MCF 10A (cell line): Measurements from ENCODE around the gene SENP6. TPM values are rescaled to one million over a fixed set of nuclear protein-coding genes. Genes with fewer than 3 reads are reported as not detected.

Experiments used
- BruUV-seq: library from RNA; stranded (reverse); fragments of 400-500 nt; replicated peaks from 2 replicates; lab custom pipeline; 2021; lab: Mats Ljungman, UMichigan
- CTCF ChIA-PET: fragments of 300-600 bp; sonication (Branson Sonifier 250); formaldehyde crosslinking; extraction: SDS; loops from one replicate; lab custom pipeline; 2021; ENCODE audit warnings: antibody characterized with exemption, inconsistent platforms; lab: Yijun Ruan, JAX
- POLR2A ChIA-PET: fragments of 300-600, 350-650 bp; sonication (Branson Sonifier 250); formaldehyde crosslinking; extraction: SDS; loops from one replicate; lab custom pipeline; 2020; ENCODE audit warnings: antibody characterized with exemption, inconsistent platforms; lab: Yijun Ruan, JAX
- DNase-seq: peaks from one replicate; pipeline ENCODE4 v3.0.0-alpha.2; 2018; ENCODE audit not compliant: unreplicated experiment
- H3K27ac Mint-ChIP-seq: one replicate; pipeline ENCODE4 v1.8.0; 2022; ENCODE audit warnings: mild to moderate bottlenecking, low read depth, mixed read lengths; ENCODE audit not compliant: unreplicated experiment
- H3K27me3 Mint-ChIP-seq: one replicate; pipeline ENCODE4 v1.8.0; 2022; ENCODE audit warnings: mixed read lengths; ENCODE audit not compliant: insufficient read depth, unreplicated experiment
- H3K36me3 Mint-ChIP-seq: one replicate; pipeline ENCODE4 v1.8.0; 2022; ENCODE audit warnings: mild to moderate bottlenecking, moderate library complexity, mixed read lengths; ENCODE audit not compliant: insufficient read depth, unreplicated experiment
- H3K4me1 Mint-ChIP-seq: one replicate; pipeline ENCODE4 v1.8.0; 2022; ENCODE audit warnings: mixed read lengths; ENCODE audit not compliant: insufficient read depth, unreplicated experiment
- H3K4me3 Mint-ChIP-seq: one replicate; pipeline ENCODE4 v1.8.0; 2022; ENCODE audit warnings: mild to moderate bottlenecking, moderate library complexity, mixed read lengths; ENCODE audit not compliant: unreplicated experiment
- H3K9me3 Mint-ChIP-seq: one replicate; pipeline ENCODE4 v1.8.0; 2022; ENCODE audit warnings: mixed read lengths; ENCODE audit not compliant: unreplicated experiment
- CTCF ChIP-seq: fragments of 200-600 bp; IDR thresholded peaks from one replicate; pipeline ENCODE4 v1.8.0; 2022; ENCODE audit warnings: antibody characterized with exemption, mild to moderate bottlenecking; ENCODE audit not compliant: unreplicated experiment
- intact Hi-C: fragments of 100-400 bp; cut with micrococcal nuclease; formaldehyde crosslinking; loops from 2 replicates; pipeline ENCODE4 v1.14.1; 2022
- total RNA-seq: library from RNA; stranded (reverse); gene quantifications from 2 replicates; pipeline ENCODE4 v1.2.3, GENCODE V29; 2022

Gene SENP6
- total RNA-seq, 1 experiment from 2014 or later: 101 TPM

GRCh38 chr6:75656479-75656878 lies 54.8 kb downstream of the SENP6 start:
- ChIA-PET POLR2A (interaction anchor here (0.8 kb wide), 1 partner anchor 22 kb away, joined by 4 read pairs; no protein-coding TSS in a partner anchor), CTCF (interaction anchor here (0.7 to 1.2 kb wide), 3 partner anchors 9 to 196 kb away, joined by 3 to 4 read pairs (median 3); no protein-coding TSS in a partner anchor)
- intact Hi-C loops: no loop called here
- Mint-ChIP-seq H3K27ac (no peak overlapping the region), H3K4me1 (no peaks in the 10 kb centered on the region), H3K4me3 (no peak overlapping the region), H3K27me3 (no peaks in the 10 kb centered on the region), H3K9me3 (no peaks in the 10 kb centered on the region), H3K36me3 (peaks cover 78% of the 10 kb centered on the region)
- no peak for TF ChIP-seq CTCF
- no peak for DNase-seq
- no TSS peak for BruUV-seq

- Mint-ChIP-seq H3K27me3 (no peaks in the 10 kb centered on the region), H3K9me3 (no peaks in the 10 kb centered on the region), H3K27ac (peak overlapping the region; percentile 9), H3K4me1 (no peaks in the 10 kb centered on the region), H3K36me3 (peaks cover 78% of the 10 kb centered on the region), H3K4me3 (no peak overlapping the region)
- no TSS peak for BruUV-seq
- ChIA-PET CTCF (interaction anchor here (0.7 to 1.0 kb wide), 2 partner anchors 197 to 279 kb away, joined by 3 read pairs; no protein-coding TSS in a partner anchor), POLR2A (no interaction called here)
- DNase-seq: no peak
- no peak for TF ChIP-seq CTCF
- intact Hi-C loops: no loop called here
These were observed 55.6 kb downstream of the SENP6 start for GRCh38 chr6:75657327-75657726.

DNA sequence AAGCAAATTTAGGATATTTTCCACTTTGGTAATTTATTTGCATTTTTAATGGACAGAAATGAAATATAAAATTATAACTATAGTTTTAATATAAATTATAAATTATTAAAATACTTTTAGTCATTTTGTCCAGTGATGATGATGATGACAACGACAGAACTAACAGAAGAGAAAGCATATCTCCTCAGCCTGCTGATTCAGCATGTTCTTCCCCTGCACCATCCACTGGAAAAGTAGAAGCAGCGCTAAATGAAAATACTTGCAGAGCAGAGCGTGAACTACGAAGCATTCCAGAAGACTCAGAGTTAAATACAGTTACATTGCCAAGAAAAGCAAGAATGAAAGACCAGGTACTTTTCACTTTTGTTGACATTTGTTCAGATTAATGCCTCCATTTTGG lies 64.9 kb downstream of the SENP6 start:
- peaks cover 84% of the 10 kb centered on the region for H3K36me3 Mint-ChIP-seq

GRCh38 chr6:75673884-75674283 lies 72.2 kb downstream of the SENP6 start:
- CTCF ChIA-PET: interaction anchor here (1.0 kb wide), 1 partner anchor 37 kb away, joined by 3 read pairs; no protein-coding TSS in a partner anchor

More for the DNA sequence above, 64.9 kb downstream of the SENP6 start:
- intact Hi-C loops: no loop called here
- Mint-ChIP-seq H3K9me3 (no peaks in the 10 kb centered on the region), H3K27me3 (no peaks in the 10 kb centered on the region), H3K27ac (no peak overlapping the region), H3K4me1 (no peaks in the 10 kb centered on the region), H3K4me3 (no peak overlapping the region)
- ChIA-PET CTCF (no interaction called here), POLR2A (no interaction called here)
- BruUV-seq: no TSS peak
- no peak for DNase-seq
- TF ChIP-seq CTCF: no peak

More at GRCh38 chr6:75673884-75674283, 72.2 kb downstream of the SENP6 start:
- peaks cover 74% of the 10 kb centered on the region for H3K36me3 Mint-ChIP-seq
- H3K27me3 Mint-ChIP-seq: no peaks in the 10 kb centered on the region
- no peak for TF ChIP-seq CTCF
- BruUV-seq: no TSS peak
- POLR2A ChIA-PET: no interaction called here
- H3K4me3 Mint-ChIP-seq: no peak overlapping the region
- H3K4me1 Mint-ChIP-seq: no peaks in the 10 kb centered on the region
- H3K9me3 Mint-ChIP-seq: no peaks in the 10 kb centered on the region
- DNase-seq: peak; percentile 21
- intact Hi-C loops: no loop called here
- no peak overlapping the region for H3K27ac Mint-ChIP-seq
